HG02623 (cell line): ENCODE data around the gene FRMD7.
"Not testable (repeated sequence)": the region's sequence is repeated elsewhere in the genome, so short reads cannot be mapped to it uniquely, and the experiment has no call there.

Experiments used
- ATAC-seq: cut with Tn5 transposase; IDR thresholded peaks from one replicate; pipeline ENCODE4 v1.9.1; 2021; ENCODE audit warnings: moderate library complexity; ENCODE audit not compliant: unreplicated experiment

Gene FRMD7

GRCh38 chrX:132127743-132128142, at the start of gene FRMD7:
FRMD7 (minus strand) TSS chrX:132128020; CDS start chrX:132127844, 176 bp downstream.
- ATAC-seq = no peak

GRCh38 chrX:132173647-132174046, 45.8 kb upstream of the FRMD7 start:
- no peak for ATAC-seq

- no peak for ATAC-seq
These were observed 44.1 kb upstream of the FRMD7 start for GRCh38 chrX:132171881-132172280.

- ATAC-seq = no peak
These were observed 43.7 kb upstream of the FRMD7 start for GRCh38 chrX:132171478-132171877.

- no peak for ATAC-seq
These were observed 41.7 kb upstream of the FRMD7 start for GRCh38 chrX:132169554-132169953.

- no peak for ATAC-seq
These were observed 37.8 kb upstream of the FRMD7 start for GRCh38 chrX:132165651-132166050.

GRCh38 chrX:132165005-132165404, 37.2 kb upstream of the FRMD7 start:
- no peak for ATAC-seq

- ATAC-seq = not testable (repeated sequence)
These were observed 35.3 kb upstream of the FRMD7 start for GRCh38 chrX:132163094-132163493.

GRCh38 chrX:132153166-132153565, 25.3 kb upstream of the FRMD7 start:
- no peak for ATAC-seq

GRCh38 chrX:132146456-132146855, 18.6 kb upstream of the FRMD7 start:
- ATAC-seq = no peak

- no peak for ATAC-seq
These were observed 16.2 kb upstream of the FRMD7 start for GRCh38 chrX:132144061-132144460.

GRCh38 chrX:132125906-132126305, 1.9 kb downstream of the FRMD7 start:
- no peak for ATAC-seq

GRCh38 chrX:132120913-132121312, 6.9 kb downstream of the FRMD7 start:
- ATAC-seq = no peak

- no peak for ATAC-seq
These were observed 7.9 kb downstream of the FRMD7 start for GRCh38 chrX:132119821-132120515.

- ATAC-seq = no peak
These were observed 8.5 kb downstream of the FRMD7 start for GRCh38 chrX:132119283-132119682.

GRCh38 chrX:132118358-132118757, 9.5 kb downstream of the FRMD7 start:
- ATAC-seq = no peak

GRCh38 chrX:132115792-132116191, 12.0 kb downstream of the FRMD7 start:
- ATAC-seq = no peak

- ATAC-seq = no peak
These were observed 13.2 kb downstream of the FRMD7 start for GRCh38 chrX:132114607-132115006.

- ATAC-seq = no peak
These were observed 20.5 kb downstream of the FRMD7 start for GRCh38 chrX:132107291-132107690.

GRCh38 chrX:132101799-132102198, 26.0 kb downstream of the FRMD7 start:
- ATAC-seq = no peak

- ATAC-seq = no peak
These were observed 26.6 kb downstream of the FRMD7 start for GRCh38 chrX:132101206-132101605.

GRCh38 chrX:132098704-132099103, 29.1 kb downstream of the FRMD7 start:
- not testable (repeated sequence) for ATAC-seq

GRCh38 chrX:132094164-132094563, 33.7 kb downstream of the FRMD7 start:
- ATAC-seq = no peak
